Activated CD4-positive, alpha-beta memory T cell treated with anti-CD3 and anti-CD28 coated beads, Interleukin-2, amount 10 ng/mL, durations not matched to agents 7 days and 5 days (primary cell): ENCODE results near the gene NXN. TPM values are rescaled to one million over a fixed set of nuclear protein-coding genes. Genes with fewer than 3 reads are reported as not detected.
"Not testable (repeated sequence)": the region's sequence is repeated elsewhere in the genome, so short reads cannot be mapped to it uniquely, and the experiment has no call there.

Experiments used
- CTCF ChIA-PET: fragments of 350-600 bp; sonication (Branson Sonifier 250); formaldehyde crosslinking; loops from one replicate; lab custom pipeline; 2021; ENCODE audit warnings: antibody characterized with exemption, inconsistent platforms; lab: Charles Lee
- POLR2A ChIA-PET: fragments of 350-600 bp; sonication (Branson Sonifier 250); formaldehyde crosslinking; loops from one replicate; lab custom pipeline; 2021; ENCODE audit warnings: antibody characterized with exemption; lab: Charles Lee
- DNase-seq: peaks from one replicate; pipeline ENCODE4 v3.0.0-alpha.2; 2020
- H3K27ac Mint-ChIP-seq: one replicate; pipeline ENCODE4 v1.8.0; 2021; ENCODE audit warnings: mild to moderate bottlenecking, mixed read lengths
- H3K27me3 Mint-ChIP-seq: one replicate; pipeline ENCODE4 v1.8.0; 2021; ENCODE audit warnings: mixed read lengths
- H3K36me3 Mint-ChIP-seq: one replicate; pipeline ENCODE4 v1.8.0; 2021; ENCODE audit warnings: low read depth, mixed read lengths
- H3K4me1 Mint-ChIP-seq: one replicate; pipeline ENCODE4 v1.8.0; 2021; ENCODE audit warnings: mixed read lengths
- H3K4me3 Mint-ChIP-seq: one replicate; pipeline ENCODE4 v1.8.0; 2021; ENCODE audit warnings: mild to moderate bottlenecking, mixed read lengths
- H3K9me3 Mint-ChIP-seq: one replicate; pipeline ENCODE4 v1.8.0; 2021; ENCODE audit warnings: mixed read lengths
- total RNA-seq, 2 experiments: library from RNA; stranded (reverse); gene quantifications; one replicate each; pipeline ENCODE4 v1.2.3, GENCODE V29; 2021

NXN gene
- total RNA-seq, 2 experiments from 2014 or later: 0.23 to 0.30 TPM

- ChIA-PET CTCF (interaction anchor here (2.6 kb wide), 1 partner anchor 10 kb away, joined by 17 read pairs; the partner anchor contains the start of gene TIMM22), POLR2A (interaction anchor here (1.1 kb wide), 1 partner anchor 205 kb away, joined by 3 read pairs; the partner anchor contains the start of gene GLOD4)
- H3K9me3 Mint-ChIP-seq: peaks cover 2% of the 10 kb centered on the region
- DNase-seq: no peak
- H3K27ac Mint-ChIP-seq: no peak overlapping the region
- no peak overlapping the region for H3K4me3 Mint-ChIP-seq
- H3K36me3 Mint-ChIP-seq: no peaks in the 10 kb centered on the region
- no peaks in the 10 kb centered on the region for H3K4me1 Mint-ChIP-seq
- no peaks in the 10 kb centered on the region for H3K27me3 Mint-ChIP-seq
Measured at GRCh38 chr17:986322-986929, 6.8 kb upstream of the NXN start.

DNA sequence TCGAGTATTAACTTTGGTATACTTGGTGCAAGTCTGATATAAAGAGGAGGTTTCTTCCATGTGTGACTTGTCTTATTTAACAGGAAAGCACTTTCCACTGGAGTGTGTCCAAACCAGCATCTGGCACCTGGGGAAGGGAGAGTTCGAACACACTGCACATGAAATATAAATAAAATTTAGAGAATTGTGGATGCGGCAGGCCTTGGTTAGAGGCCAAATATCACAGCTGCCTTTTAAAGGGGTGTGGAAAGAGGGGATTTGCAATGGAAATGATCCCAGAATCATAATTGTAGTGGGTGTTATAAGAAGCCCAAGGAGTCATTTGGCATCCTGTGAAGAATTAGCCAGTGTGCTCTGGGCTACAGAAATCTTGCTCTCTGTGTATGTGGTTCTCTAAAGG is 4.3 kb upstream of the NXN start:
- H3K9me3 Mint-ChIP-seq: no peaks in the 10 kb centered on the region
- no peak for DNase-seq
- ChIA-PET POLR2A (no interaction called here), CTCF (interaction anchor here (2.6 kb wide), 1 partner anchor 12 kb away, joined by 17 read pairs; the partner anchor contains the start of gene TIMM22)
- H3K4me3 Mint-ChIP-seq: no peak overlapping the region
- H3K27ac Mint-ChIP-seq: no peak overlapping the region
- peaks cover 12% of the 10 kb centered on the region for H3K4me1 Mint-ChIP-seq
- no peaks in the 10 kb centered on the region for H3K27me3 Mint-ChIP-seq
- H3K36me3 Mint-ChIP-seq: no peaks in the 10 kb centered on the region

DNA sequence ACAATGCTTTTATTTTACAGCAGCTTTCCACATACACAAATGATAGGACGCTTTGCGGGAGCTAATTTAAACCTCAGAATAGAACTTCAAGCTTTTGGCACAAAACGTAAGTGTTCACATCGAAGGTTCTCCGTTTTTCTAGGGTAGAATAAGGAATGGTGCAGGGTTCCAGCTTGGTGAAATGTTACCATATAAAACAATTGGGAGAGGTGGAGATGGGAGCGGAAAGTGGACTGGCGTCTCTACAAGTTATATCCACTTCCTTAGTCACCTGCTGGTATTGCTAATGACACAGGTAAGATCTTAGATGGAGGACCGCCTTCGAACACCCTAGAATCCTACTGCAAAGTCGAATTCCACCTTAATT is 1.7 kb upstream of the NXN start:
- Mint-ChIP-seq H3K9me3 (no peaks in the 10 kb centered on the region), H3K4me1 (peaks cover 16% of the 10 kb centered on the region), H3K27ac (no peak overlapping the region), H3K4me3 (peak overlapping the region; percentile 49), H3K36me3 (no peaks in the 10 kb centered on the region), H3K27me3 (peaks cover 21% of the 10 kb centered on the region)
- POLR2A ChIA-PET: interaction anchor here (1.0 to 2.2 kb wide), 7 partner anchors 16 to 266 kb away, joined by 3 to 16 read pairs (median 5); partner anchors contain the start of genes GEMIN4, GLOD4, MRM3 and TIMM22
- DNase-seq: no peak
- CTCF ChIA-PET: interaction anchor here (0.7 to 3.0 kb wide), 31 partner anchors 9 to 569 kb away, joined by 3 to 42 read pairs (median 5); partner anchors contain the start of genes GEMIN4, GLOD4, MRM3 and TIMM22

GRCh38 chr17:980406-981291 is 1.1 kb upstream of the NXN start:
- no peaks in the 10 kb centered on the region for H3K9me3 Mint-ChIP-seq
- no peak overlapping the region for H3K27ac Mint-ChIP-seq
- peaks cover 26% of the 10 kb centered on the region for H3K27me3 Mint-ChIP-seq
- peaks cover 16% of the 10 kb centered on the region for H3K4me1 Mint-ChIP-seq
- ChIA-PET POLR2A (interaction anchor here (1.0 to 2.2 kb wide), 7 partner anchors 16 to 265 kb away, joined by 3 to 16 read pairs (median 5); partner anchors contain the start of genes GEMIN4, GLOD4, MRM3 and TIMM22), CTCF (interaction anchor here (0.6 to 3.0 kb wide), 34 partner anchors 8 to 568 kb away, joined by 3 to 42 read pairs (median 5); partner anchors contain the start of genes GEMIN4, GLOD4, MRM3 and TIMM22)
- H3K36me3 Mint-ChIP-seq: no peaks in the 10 kb centered on the region
- peak; percentile 82 for DNase-seq
- H3K4me3 Mint-ChIP-seq: peak overlapping the region; percentile 67

DNA sequence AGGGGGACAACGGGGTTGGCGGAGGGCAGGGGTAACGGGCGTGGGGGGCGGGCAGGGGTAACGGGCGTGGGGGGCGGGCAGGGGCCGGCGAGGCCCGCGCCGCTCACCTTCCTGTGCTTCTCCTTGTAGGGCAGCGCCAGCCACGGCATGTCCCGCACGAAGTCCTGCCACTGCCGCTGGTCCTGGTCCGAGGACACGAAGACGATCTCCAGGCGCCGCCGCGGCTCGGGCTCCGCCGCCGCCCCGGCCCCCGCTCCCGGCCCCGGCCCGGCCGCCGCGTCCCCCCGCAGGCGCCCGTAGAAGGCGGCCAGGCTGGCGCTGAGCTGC is 401 bp downstream of the NXN start:
- H3K4me1 Mint-ChIP-seq: peaks cover 16% of the 10 kb centered on the region
- no peak overlapping the region for H3K4me3 Mint-ChIP-seq
- DNase-seq: no peak
- no peak overlapping the region for H3K27ac Mint-ChIP-seq
- peaks cover 33% of the 10 kb centered on the region for H3K27me3 Mint-ChIP-seq
- H3K9me3 Mint-ChIP-seq: no peaks in the 10 kb centered on the region
- POLR2A ChIA-PET: interaction anchor here (0.5 to 2.2 kb wide), 4 partner anchors 21 to 264 kb away, joined by 3 to 10 read pairs (median 4); partner anchors contain the start of genes GEMIN4, GLOD4 and MRM3
- CTCF ChIA-PET: interaction anchor here (1.3 to 3.0 kb wide), 4 partner anchors 17 to 185 kb away, joined by 5 to 42 read pairs (median 8); partner anchors contain the start of gene TIMM22
- H3K36me3 Mint-ChIP-seq: no peaks in the 10 kb centered on the region

DNA sequence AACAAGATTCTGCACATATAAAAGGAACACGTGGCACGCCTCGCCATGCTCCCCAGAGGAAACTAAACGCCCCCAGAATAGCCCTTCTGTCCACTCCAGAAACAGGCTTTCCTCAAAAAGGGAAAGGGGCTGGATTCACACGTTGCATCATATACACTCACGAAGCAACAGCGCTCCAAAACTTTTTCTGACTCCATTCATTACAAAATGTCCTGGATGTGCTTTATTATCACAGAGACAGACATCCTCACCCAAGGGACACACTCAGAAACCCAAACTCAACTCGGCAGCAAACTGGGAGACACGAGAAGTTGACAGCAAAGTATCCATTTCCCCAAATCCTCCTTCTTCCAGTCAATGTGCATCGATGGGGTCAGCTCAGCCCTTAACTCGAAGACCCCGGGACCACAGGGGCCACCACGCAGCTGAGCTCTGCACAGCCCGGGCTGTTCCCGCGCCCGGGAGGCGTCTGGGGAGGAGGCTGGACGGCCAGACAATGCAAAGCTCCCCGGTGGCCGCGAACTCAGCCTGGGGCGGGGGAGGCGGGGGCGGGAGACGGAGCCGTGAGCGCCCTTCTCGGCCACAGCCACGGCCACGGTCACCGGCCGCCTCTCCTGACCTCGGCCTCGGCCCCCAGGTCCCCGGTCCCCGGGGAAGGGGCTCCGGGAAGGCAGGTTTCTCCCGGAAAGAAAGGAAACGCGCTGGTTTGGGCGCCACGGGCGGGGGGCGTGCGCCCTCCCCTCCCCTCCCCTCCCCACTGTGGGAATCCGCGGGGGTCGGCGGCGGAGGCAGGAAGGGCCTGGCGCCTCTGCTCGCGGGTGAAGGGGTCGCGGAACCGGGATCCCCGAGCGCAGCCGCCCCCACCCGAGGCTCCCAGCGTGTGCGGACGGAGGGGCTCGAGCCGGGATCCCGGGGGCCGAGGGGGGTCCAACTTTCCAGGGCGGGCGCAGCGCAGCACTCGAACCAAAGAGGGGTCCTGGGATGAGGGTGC is 1.2 kb downstream of the NXN start:
- Mint-ChIP-seq H3K4me3 (peak overlapping the region; percentile 32), H3K36me3 (no peaks in the 10 kb centered on the region), H3K27ac (no peak overlapping the region), H3K9me3 (no peaks in the 10 kb centered on the region), H3K4me1 (peaks cover 16% of the 10 kb centered on the region), H3K27me3 (peaks cover 33% of the 10 kb centered on the region)
- CTCF ChIA-PET: interaction anchor here (1.4 to 2.2 kb wide), 2 partner anchors 18 to 99 kb away, joined by 7 to 8 read pairs; partner anchors contain the start of gene TIMM22
- no peak for DNase-seq
- POLR2A ChIA-PET: no interaction called here

DNA sequence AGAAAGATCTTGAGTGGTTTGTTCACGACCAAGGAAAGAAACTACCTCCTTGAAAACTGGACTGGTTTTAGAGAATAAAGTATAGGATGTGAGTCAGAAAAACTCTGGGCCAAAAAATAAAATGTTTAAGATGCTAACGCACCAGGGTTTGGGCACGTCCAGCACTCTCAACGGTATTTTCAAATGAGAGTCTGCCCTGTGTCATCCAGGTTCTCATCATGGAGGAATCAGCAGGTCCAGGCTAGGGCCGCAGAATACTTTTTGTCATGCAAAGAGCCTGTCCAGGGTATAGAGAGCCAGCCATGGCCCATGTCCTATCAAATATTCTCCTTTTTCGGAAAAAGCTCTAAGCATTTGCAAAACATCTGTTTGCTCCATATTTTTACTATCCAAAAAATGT is 2.4 kb downstream of the NXN start:
- Mint-ChIP-seq H3K36me3 (no peaks in the 10 kb centered on the region), H3K27ac (no peak overlapping the region), H3K4me1 (peaks cover 16% of the 10 kb centered on the region), H3K9me3 (no peaks in the 10 kb centered on the region), H3K27me3 (peaks cover 33% of the 10 kb centered on the region), H3K4me3 (no peak overlapping the region)
- ChIA-PET CTCF (interaction anchor here (0.7 kb wide), 1 partner anchor 19 kb away, joined by 4 read pairs; the partner anchor contains the start of gene TIMM22), POLR2A (no interaction called here)
- no peak for DNase-seq

- Mint-ChIP-seq H3K4me1 (peaks cover 16% of the 10 kb centered on the region), H3K9me3 (no peaks in the 10 kb centered on the region), H3K36me3 (no peaks in the 10 kb centered on the region), H3K4me3 (no peak overlapping the region), H3K27me3 (peaks cover 33% of the 10 kb centered on the region), H3K27ac (no peak overlapping the region)
- CTCF ChIA-PET: interaction anchor here (0.8 kb wide), 1 partner anchor 80 kb away, joined by 3 read pairs; no protein-coding TSS in a partner anchor
- POLR2A ChIA-PET: no interaction called here
- no peak for DNase-seq
Measured at GRCh38 chr17:976312-976711, 3.3 kb downstream of the NXN start.

GRCh38 chr17:975371-975915 is 4.1 kb downstream of the NXN start:
- H3K27me3 Mint-ChIP-seq: peaks cover 33% of the 10 kb centered on the region
- no peaks in the 10 kb centered on the region for H3K36me3 Mint-ChIP-seq
- H3K27ac Mint-ChIP-seq: no peak overlapping the region
- peaks cover 10% of the 10 kb centered on the region for H3K4me1 Mint-ChIP-seq
- no peak for DNase-seq
- no peak overlapping the region for H3K4me3 Mint-ChIP-seq
- POLR2A ChIA-PET: no interaction called here
- no peaks in the 10 kb centered on the region for H3K9me3 Mint-ChIP-seq
- CTCF ChIA-PET: interaction anchor here (0.8 to 1.4 kb wide), 2 partner anchors 22 to 81 kb away, joined by 3 to 4 read pairs; partner anchors contain the start of gene TIMM22

DNA sequence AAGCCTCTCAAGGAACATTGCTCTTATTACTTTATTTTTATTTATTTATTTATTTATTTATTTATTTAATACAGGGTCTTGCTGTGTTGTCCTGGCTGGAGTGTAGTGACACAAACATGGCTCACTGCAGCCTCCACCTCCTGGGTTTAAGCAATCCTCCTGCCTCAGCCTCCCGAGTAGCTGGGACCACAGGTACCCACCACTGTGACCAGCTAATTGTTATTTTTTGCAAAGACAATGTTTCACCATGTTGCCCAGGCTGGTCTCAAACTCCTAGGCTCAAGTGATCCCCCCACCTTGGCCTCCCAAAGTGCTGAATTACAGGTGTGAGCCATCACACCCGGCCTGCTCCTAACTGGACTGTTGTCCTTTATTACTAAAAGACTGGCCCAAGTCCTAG is 4.8 kb downstream of the NXN start:
- POLR2A ChIA-PET, H3K4me3 Mint-ChIP-seq, H3K36me3 Mint-ChIP-seq, DNase-seq, H3K9me3 Mint-ChIP-seq, H3K27ac Mint-ChIP-seq, H3K4me1 Mint-ChIP-seq: not testable (repeated sequence)
- peaks cover 37% of the 10 kb centered on the region for H3K27me3 Mint-ChIP-seq
- CTCF ChIA-PET: interaction anchor here (1.4 kb wide), 1 partner anchor 22 kb away, joined by 4 read pairs; the partner anchor contains the start of gene TIMM22

DNA sequence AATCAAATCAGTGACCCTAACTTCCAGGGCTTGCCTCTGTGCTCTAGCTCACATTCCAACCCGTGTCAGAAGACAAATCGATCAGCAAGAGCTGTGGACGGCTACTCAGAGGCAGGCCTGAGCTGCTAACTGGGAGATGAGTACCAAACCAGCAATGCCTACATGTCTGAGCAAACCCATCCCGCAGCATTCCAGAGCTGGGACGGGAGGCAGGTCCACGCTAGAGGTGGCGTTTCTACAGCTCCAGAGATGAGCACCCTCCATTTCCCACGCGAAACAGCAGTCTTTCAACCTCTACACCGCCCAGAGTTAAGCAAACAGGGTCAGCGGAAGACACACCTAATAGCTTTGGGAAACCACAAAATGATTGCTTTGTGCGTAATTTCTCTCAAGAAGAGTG is 6.5 kb downstream of the NXN start:
- Mint-ChIP-seq H3K4me1 (peaks cover 1% of the 10 kb centered on the region), H3K9me3 (no peaks in the 10 kb centered on the region), H3K36me3 (no peaks in the 10 kb centered on the region), H3K27ac (no peak overlapping the region), H3K4me3 (no peak overlapping the region), H3K27me3 (peaks cover 42% of the 10 kb centered on the region)
- POLR2A ChIA-PET: no interaction called here
- CTCF ChIA-PET: interaction anchor here (0.5 to 1.2 kb wide), 4 partner anchors 8 to 205 kb away, joined by 3 read pairs; partner anchors contain the start of gene TIMM22
- DNase-seq: no peak
